Measurements from ENCODE around the gene ARHGAP10.

DNA sequence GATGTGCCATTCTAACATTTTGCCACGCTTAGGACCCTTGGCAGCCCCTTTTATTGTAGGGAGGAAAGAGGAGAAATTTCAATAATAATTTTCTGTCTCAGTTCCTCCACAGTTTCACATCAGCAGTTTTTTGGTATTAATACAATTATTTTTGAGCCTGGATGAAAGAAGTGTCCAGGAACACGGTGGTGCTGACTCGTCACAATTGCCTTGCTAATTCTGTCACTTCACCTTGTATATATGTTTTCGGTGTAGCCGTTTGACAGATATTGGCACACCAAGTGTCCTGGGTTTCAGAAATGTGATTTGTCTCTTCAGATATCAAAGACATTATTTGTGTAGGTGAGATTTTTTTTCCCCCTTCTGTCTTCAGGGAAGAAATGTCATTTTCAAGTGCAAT is 142.2 kb downstream of the ARHGAP10 start:
- TF ChIP-seq, protein P1, sequence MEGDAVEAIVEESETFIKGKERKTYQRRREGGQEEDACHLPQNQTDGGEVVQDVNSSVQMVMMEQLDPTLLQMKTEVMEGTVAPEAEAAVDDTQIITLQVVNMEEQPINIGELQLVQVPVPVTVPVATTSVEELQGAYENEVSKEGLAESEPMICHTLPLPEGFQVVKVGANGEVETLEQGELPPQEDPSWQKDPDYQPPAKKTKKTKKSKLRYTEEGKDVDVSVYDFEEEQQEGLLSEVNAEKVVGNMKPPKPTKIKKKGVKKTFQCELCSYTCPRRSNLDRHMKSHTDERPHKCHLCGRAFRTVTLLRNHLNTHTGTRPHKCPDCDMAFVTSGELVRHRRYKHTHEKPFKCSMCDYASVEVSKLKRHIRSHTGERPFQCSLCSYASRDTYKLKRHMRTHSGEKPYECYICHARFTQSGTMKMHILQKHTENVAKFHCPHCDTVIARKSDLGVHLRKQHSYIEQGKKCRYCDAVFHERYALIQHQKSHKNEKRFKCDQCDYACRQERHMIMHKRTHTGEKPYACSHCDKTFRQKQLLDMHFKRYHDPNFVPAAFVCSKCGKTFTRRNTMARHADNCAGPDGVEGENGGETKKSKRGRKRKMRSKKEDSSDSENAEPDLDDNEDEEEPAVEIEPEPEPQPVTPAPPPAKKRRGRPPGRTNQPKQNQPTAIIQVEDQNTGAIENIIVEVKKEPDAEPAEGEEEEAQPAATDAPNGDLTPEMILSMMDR (IDR thresholded peaks at IDR 0.05; ENCODE audit: low read length) = no peak
- TF ChIP-seq EZH2 (optimal IDR thresholded peaks at IDR 0.05; ENCODE audit: low read depth, low read length) (no peak), EZH2phosphoT487 (IDR thresholded peaks at IDR 0.05; ENCODE audit: low read length) (no peak)

Data from MM.1S (cell line).